Type B pancreatic cell (in vitro differentiated cells): Measurements from ENCODE around the gene SAG. TPM values are rescaled to one million over a fixed set of nuclear protein-coding genes. Genes with fewer than 3 reads are reported as not detected.

Source experiments
- DNase-seq: peaks from one replicate; pipeline ENCODE4 v3.0.0; 2021; ENCODE audit warnings: mixed read lengths; ENCODE audit not compliant: unreplicated experiment; ENCODE audit errors: extremely low spot score
- H3K27ac Mint-ChIP-seq: 2 replicates; pipeline ENCODE4 v1.8.0; 2021; ENCODE audit warnings: mild to moderate bottlenecking, mixed read lengths
- H3K27me3 Mint-ChIP-seq: 2 replicates; pipeline ENCODE4 v1.8.0; 2021; ENCODE audit warnings: mixed read lengths
- H3K36me3 Mint-ChIP-seq: 2 replicates; pipeline ENCODE4 v1.8.0; 2021; ENCODE audit warnings: mixed read lengths
- H3K4me1 Mint-ChIP-seq: one replicate; pipeline ENCODE4 v1.8.0; 2021; ENCODE audit warnings: mixed read lengths; ENCODE audit not compliant: unreplicated experiment
- H3K4me3 Mint-ChIP-seq: 2 replicates; pipeline ENCODE4 v1.8.0; 2021; ENCODE audit warnings: mild to moderate bottlenecking, mixed read lengths
- H3K9me3 Mint-ChIP-seq: 2 replicates; pipeline ENCODE4 v1.8.0; 2021; ENCODE audit warnings: mixed read lengths
- total RNA-seq: library from RNA; stranded (reverse); gene quantifications from 2 replicates; pipeline ENCODE4 v1.2.1, GENCODE V29; 2021; ENCODE audit warnings: low replicate concordance
- TF ChIP-seq, protein P1 (sequence below): fragments of 200-600 bp; sonication (generic); conservative IDR thresholded peaks from 2 replicates; pipeline ENCODE4 v1.5.0; 2021; ENCODE audit warnings: antibody characterized with exemption, mild to moderate bottlenecking

SAG gene
- total RNA-seq, 1 donor from 2014 or later: 0.43 TPM

DNA sequence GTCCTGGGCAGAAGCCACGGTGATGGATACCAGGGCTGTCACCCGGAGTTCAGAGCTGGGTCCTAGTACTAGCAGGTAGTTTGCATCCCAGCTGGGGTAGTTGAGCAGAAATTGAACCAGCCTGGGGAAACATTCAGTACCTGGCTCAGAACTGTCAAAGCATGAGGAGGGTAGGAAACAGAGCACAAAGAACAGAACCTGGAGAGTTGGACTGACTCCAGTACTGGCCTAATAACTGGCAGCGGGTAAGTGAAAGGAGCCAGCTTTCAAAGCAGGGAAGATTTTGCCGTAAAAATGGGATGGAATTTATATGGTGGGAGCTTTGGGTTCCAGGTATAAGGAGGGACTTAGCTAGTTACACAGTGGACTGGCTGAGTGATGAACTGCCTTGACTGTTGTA, 32.4 kb upstream of the SAG start:
- TF ChIP-seq, protein P1, sequence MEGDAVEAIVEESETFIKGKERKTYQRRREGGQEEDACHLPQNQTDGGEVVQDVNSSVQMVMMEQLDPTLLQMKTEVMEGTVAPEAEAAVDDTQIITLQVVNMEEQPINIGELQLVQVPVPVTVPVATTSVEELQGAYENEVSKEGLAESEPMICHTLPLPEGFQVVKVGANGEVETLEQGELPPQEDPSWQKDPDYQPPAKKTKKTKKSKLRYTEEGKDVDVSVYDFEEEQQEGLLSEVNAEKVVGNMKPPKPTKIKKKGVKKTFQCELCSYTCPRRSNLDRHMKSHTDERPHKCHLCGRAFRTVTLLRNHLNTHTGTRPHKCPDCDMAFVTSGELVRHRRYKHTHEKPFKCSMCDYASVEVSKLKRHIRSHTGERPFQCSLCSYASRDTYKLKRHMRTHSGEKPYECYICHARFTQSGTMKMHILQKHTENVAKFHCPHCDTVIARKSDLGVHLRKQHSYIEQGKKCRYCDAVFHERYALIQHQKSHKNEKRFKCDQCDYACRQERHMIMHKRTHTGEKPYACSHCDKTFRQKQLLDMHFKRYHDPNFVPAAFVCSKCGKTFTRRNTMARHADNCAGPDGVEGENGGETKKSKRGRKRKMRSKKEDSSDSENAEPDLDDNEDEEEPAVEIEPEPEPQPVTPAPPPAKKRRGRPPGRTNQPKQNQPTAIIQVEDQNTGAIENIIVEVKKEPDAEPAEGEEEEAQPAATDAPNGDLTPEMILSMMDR: no peak
- H3K27me3 Mint-ChIP-seq: no peaks in the 10 kb centered on the region

DNA sequence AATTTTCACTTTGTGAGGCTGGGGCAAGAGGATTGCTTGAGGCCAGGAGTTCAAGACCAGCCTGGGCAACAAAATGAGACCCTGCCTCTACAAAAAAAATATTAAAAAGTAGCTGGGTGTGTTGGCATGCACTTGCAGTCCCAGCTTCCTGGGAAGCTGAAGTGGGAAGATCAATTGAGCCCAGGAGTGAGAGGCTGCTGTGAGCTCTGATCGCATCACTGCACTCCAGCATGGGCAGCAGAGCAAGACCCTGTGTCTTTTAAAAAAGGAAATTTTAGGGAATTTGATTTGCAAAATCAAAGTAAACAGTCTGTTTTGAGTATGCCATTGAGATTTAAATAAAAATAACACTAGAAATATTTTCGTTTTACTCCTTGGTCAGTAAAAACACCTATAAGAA, 28.7 kb upstream of the SAG start:
- Mint-ChIP-seq H3K27ac (no peak overlapping the region), H3K36me3 (peaks cover 42% of the 10 kb centered on the region), H3K9me3 (no peaks in the 10 kb centered on the region), H3K27me3 (no peaks in the 10 kb centered on the region), H3K4me1 (no peaks in the 10 kb centered on the region), H3K4me3 (no peak overlapping the region)
- TF ChIP-seq, protein P1: no peak
- no peak for DNase-seq

More for the DNA sequence above, 32.4 kb upstream of the SAG start:
- DNase-seq: no peak
- Mint-ChIP-seq H3K9me3 (no peaks in the 10 kb centered on the region), H3K27ac (no peak overlapping the region), H3K36me3 (peaks cover 28% of the 10 kb centered on the region), H3K4me1 (no peaks in the 10 kb centered on the region), H3K4me3 (no peak overlapping the region)

DNA sequence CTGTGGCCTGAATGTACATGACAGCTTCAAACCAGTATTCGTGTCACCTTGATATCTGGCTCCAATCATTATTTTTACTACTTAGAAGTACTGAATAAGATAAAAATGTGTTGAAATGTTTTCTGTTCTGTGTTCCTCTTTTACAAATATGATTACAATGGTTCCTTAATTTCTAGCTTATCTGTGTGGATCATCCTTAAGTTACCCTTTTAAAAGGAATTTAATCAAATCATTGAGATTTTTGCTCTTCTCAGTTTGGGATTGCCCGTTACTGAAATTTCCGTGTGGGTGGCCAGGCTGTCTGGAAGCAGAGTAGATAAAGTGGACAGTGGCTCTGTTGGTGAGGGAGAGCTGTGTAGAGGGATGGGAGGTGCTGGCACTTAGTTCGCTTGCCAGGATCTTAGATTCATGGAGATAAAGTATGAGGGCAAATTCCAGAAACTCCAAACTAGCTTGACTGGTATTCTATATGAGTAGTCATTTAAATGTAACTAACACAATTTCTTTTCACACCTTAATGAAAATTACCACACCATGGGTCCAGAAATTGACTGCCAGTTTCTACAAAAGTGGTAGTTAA, 27.4 kb upstream of the SAG start:
- Mint-ChIP-seq H3K9me3 (no peaks in the 10 kb centered on the region), H3K4me3 (no peak overlapping the region), H3K4me1 (no peaks in the 10 kb centered on the region), H3K36me3 (peaks cover 43% of the 10 kb centered on the region), H3K27me3 (no peaks in the 10 kb centered on the region), H3K27ac (no peak overlapping the region)
- TF ChIP-seq, protein P1: no peak
- DNase-seq: no peak

DNA sequence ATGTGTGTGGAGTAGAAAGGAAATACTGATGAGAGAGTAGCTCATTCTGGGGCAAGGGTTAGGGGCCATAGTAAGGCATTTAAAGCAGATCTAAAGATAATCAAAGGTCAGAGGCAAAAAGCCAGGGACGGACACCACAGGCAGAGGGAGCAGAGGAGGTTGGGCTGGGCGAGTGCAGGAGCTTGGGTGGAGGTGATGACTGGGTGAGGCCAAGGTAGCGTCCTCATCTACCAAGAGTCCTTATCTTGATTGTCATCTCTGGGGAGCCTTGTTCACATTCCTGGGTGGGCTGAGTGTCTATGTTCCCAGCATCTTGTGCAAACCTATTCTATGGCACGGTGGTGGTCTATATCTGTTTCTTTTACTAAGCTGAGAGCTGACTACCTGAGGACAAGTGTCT, 26.1 kb upstream of the SAG start:
- Mint-ChIP-seq H3K4me3 (no peak overlapping the region), H3K27me3 (no peaks in the 10 kb centered on the region), H3K36me3 (peaks cover 42% of the 10 kb centered on the region), H3K9me3 (no peaks in the 10 kb centered on the region), H3K27ac (peak overlapping the region; percentile 45), H3K4me1 (no peaks in the 10 kb centered on the region)
- TF ChIP-seq, protein P1: no peak
- DNase-seq: no peak

DNA sequence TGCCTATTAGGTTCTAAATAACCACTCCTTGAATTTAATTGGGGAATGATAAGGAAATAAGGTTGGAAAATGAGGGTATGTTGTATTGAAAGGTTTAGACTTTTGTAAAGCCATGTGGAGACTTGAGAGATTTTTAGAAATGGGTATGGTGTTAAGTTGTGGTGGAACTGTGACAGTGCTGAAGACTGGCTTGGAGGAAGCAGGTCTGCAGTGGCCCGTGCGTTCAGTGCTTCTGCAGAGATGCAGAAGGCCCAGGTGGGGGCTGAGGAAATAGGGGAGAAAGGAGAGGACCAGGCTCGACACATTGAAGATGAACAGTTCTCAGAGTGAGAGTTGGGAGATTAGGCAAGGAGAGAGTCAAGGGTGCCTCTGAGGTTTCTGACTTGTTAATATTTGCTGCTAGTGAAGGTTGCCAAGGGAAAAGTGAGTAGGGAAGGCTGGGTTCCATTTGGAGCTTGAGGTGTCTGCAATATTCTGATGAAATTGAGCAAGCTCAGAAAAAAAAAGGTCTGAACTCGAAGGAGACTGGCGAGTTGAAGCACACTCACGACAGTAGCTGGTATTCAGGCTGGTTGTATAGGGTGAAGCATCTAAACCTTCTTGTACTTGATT, 25.5 kb upstream of the SAG start:
- no peak overlapping the region for H3K4me3 Mint-ChIP-seq
- peaks cover 42% of the 10 kb centered on the region for H3K36me3 Mint-ChIP-seq
- H3K4me1 Mint-ChIP-seq: no peaks in the 10 kb centered on the region
- TF ChIP-seq, protein P1: no peak
- H3K27ac Mint-ChIP-seq: no peak overlapping the region
- H3K27me3 Mint-ChIP-seq: no peaks in the 10 kb centered on the region
- H3K9me3 Mint-ChIP-seq: no peaks in the 10 kb centered on the region
- DNase-seq: no peak
